H9 (cell line): ENCODE data around the gene PRSS1. TPM values are rescaled to one million over a fixed set of nuclear protein-coding genes. Genes with fewer than 3 reads are reported as not detected.

ENCODE experiments used
- DNase-seq: peaks from one replicate; pipeline ENCODE4 v3.0.0-alpha.2; 2017
- H2AFZ ChIP-seq: one replicate; pipeline ENCODE4 v1.6.1; 2013; ENCODE audit warnings: mild to moderate bottlenecking, low read length, control low read depth, moderate library complexity
- H2AK5ac ChIP-seq: 2 replicates; pipeline ENCODE4 v1.6.1; 2013; ENCODE audit warnings: low read length, control low read depth, mixed read lengths; ENCODE audit not compliant: insufficient read length
- H2BK120ac ChIP-seq: one replicate; pipeline ENCODE4 v1.6.1; 2013; ENCODE audit warnings: low read depth, mild to moderate bottlenecking, low read length, control low read depth, inconsistent platforms; ENCODE audit not compliant: poor library complexity, severe bottlenecking
- H2BK12ac ChIP-seq: 2 replicates; pipeline ENCODE4 v1.6.1; 2013; ENCODE audit warnings: low read length, control low read depth, mixed read lengths, low read depth; ENCODE audit not compliant: insufficient read length
- H2BK15ac ChIP-seq: 2 replicates; pipeline ENCODE4 v1.6.1; 2013; ENCODE audit warnings: low read depth, low read length, control low read depth
- H2BK20ac ChIP-seq: one replicate; pipeline ENCODE4 v1.6.1; 2013; ENCODE audit warnings: low read depth, mild to moderate bottlenecking, low read length, control low read depth, inconsistent platforms; ENCODE audit not compliant: poor library complexity, severe bottlenecking
- H2BK5ac ChIP-seq: 2 replicates; pipeline ENCODE4 v1.6.1; 2013; ENCODE audit warnings: low read length, control low read depth, mixed read lengths; ENCODE audit not compliant: insufficient read length
- H3K14ac ChIP-seq: 2 replicates; pipeline ENCODE4 v1.6.1; 2013; ENCODE audit warnings: low read length, control low read depth; ENCODE audit not compliant: insufficient read depth
- H3K18ac ChIP-seq: 2 replicates; pipeline ENCODE4 v1.6.1; 2013; ENCODE audit warnings: low read depth, mild to moderate bottlenecking, mixed read lengths, low read length, control low read depth; ENCODE audit not compliant: insufficient read length
- H3K23ac ChIP-seq: 2 replicates; pipeline ENCODE4 v1.6.1; 2013; ENCODE audit warnings: low read length, control low read depth, mixed read lengths, low read depth; ENCODE audit not compliant: insufficient read length
- H3K23me2 ChIP-seq: 2 replicates; pipeline ENCODE4 v1.6.1; 2013; ENCODE audit warnings: low read depth, mild to moderate bottlenecking, mixed read lengths, low read length, control low read depth; ENCODE audit not compliant: insufficient read length, poor library complexity, severe bottlenecking
- H3K27ac ChIP-seq: 2 replicates; pipeline ENCODE4 v1.5.1; 2013; ENCODE audit warnings: low read length, control low read depth, mixed read lengths, low read depth; ENCODE audit not compliant: insufficient read length
- H3K27me3 ChIP-seq: 2 replicates; pipeline ENCODE4 v1.6.1; 2013; ENCODE audit warnings: low read length, control low read depth, inconsistent platforms; ENCODE audit not compliant: insufficient read depth
- H3K4ac ChIP-seq: 2 replicates; pipeline ENCODE4 v1.6.1; 2013; ENCODE audit warnings: low read depth, mild to moderate bottlenecking, control low read depth, inconsistent platforms, low read length, moderate library complexity
- H3K4me1 ChIP-seq: 2 replicates; pipeline ENCODE4 v1.6.1; 2013; ENCODE audit warnings: low read length, control low read depth, inconsistent platforms; ENCODE audit not compliant: insufficient read depth
- H3K4me2 ChIP-seq: 2 replicates; pipeline ENCODE4 v1.6.1; 2013; ENCODE audit warnings: low read length, control low read depth, mixed read lengths; ENCODE audit not compliant: insufficient read length, insufficient read depth
- H3K56ac ChIP-seq: 2 replicates; pipeline ENCODE4 v1.6.1; 2013; ENCODE audit warnings: low read depth, mild to moderate bottlenecking, mixed read lengths, low read length, control low read depth; ENCODE audit not compliant: insufficient read length
- H3K79me1 ChIP-seq: 2 replicates; pipeline ENCODE4 v1.6.1; 2013; ENCODE audit warnings: low read depth, mild to moderate bottlenecking, moderate library complexity, low read length, control low read depth, inconsistent platforms; ENCODE audit not compliant: insufficient read depth, poor library complexity, severe bottlenecking
- H3K79me2 ChIP-seq: 2 replicates; pipeline ENCODE4 v1.6.1; 2013; ENCODE audit warnings: low read length, control low read depth, inconsistent platforms; ENCODE audit not compliant: insufficient read depth
- H3K9ac ChIP-seq: 2 replicates; pipeline ENCODE4 v1.6.1; 2013; ENCODE audit warnings: low read length, control low read depth, mixed read lengths; ENCODE audit not compliant: insufficient read length; ENCODE audit errors: extremely low read depth
- H3K9me3 ChIP-seq: one replicate; pipeline ENCODE4 v1.6.1; 2013; ENCODE audit warnings: low read depth, low read length, inconsistent platforms; ENCODE audit not compliant: control insufficient read depth
- H3T11ph ChIP-seq: one replicate; pipeline ENCODE4 v1.6.1; 2013; ENCODE audit warnings: mild to moderate bottlenecking, low read length, control low read depth, inconsistent platforms
- H4K20me1 ChIP-seq: one replicate; pipeline ENCODE4 v1.6.1; 2013; ENCODE audit not compliant: control insufficient read depth, insufficient read length, insufficient read depth
- H4K5ac ChIP-seq: 2 replicates; pipeline ENCODE4 v1.6.1; 2013; ENCODE audit warnings: low read depth, mild to moderate bottlenecking, mixed read lengths, low read length, control low read depth; ENCODE audit not compliant: insufficient read length
- H4K8ac ChIP-seq: replicated peaks from 2 replicates; pipeline ENCODE4 v1.6.1; 2013; ENCODE audit warnings: low read length, control low read depth, mixed read lengths, low read depth; ENCODE audit not compliant: insufficient read length
- H4K91ac ChIP-seq: 2 replicates; pipeline ENCODE4 v1.6.1; 2013; ENCODE audit warnings: low read depth, mild to moderate bottlenecking, moderate library complexity, mixed read lengths, low read length, control low read depth; ENCODE audit not compliant: insufficient read length
- H3K27ac Mint-ChIP-seq, 3 experiments: 2 replicates in 2 of 3; 3 replicates in 1 of 3; pipeline ENCODE4 v1.8.0; 2020 to 2021; ENCODE audit warnings: mixed read lengths in 3 of 3, mild to moderate bottlenecking in 1 of 3, moderate library complexity in 1 of 3
- H3K27me3 Mint-ChIP-seq: 2 replicates; pipeline ENCODE4 v1.8.0; 2021; ENCODE audit warnings: low read depth, mild to moderate bottlenecking, moderate library complexity, mixed read lengths
- H3K36me3 Mint-ChIP-seq, 3 experiments: 2 replicates in 2 of 3; 3 replicates in 1 of 3; pipeline ENCODE4 v1.8.0; 2020 to 2021; ENCODE audit warnings: low read depth in 3 of 3, mixed read lengths in 3 of 3; ENCODE audit not compliant: insufficient read depth in 1 of 3
- H3K4me1 Mint-ChIP-seq, 2 experiments: 2 replicates each; pipeline ENCODE4 v1.8.0; 2020; ENCODE audit warnings: mixed read lengths in 2 of 2
- H3K4me3 Mint-ChIP-seq, 2 experiments: 2 replicates in 1 of 2; 3 replicates in 1 of 2; pipeline ENCODE4 v1.8.0; 2020 to 2021; ENCODE audit warnings: mild to moderate bottlenecking in 2 of 2, mixed read lengths in 2 of 2, moderate library complexity in 1 of 2
- H3K9me3 Mint-ChIP-seq, 2 experiments: 2 replicates in 1 of 2; 3 replicates in 1 of 2; pipeline ENCODE4 v1.8.0; 2020; ENCODE audit warnings: mild to moderate bottlenecking in 2 of 2, mixed read lengths in 2 of 2, moderate library complexity in 1 of 2
- WGBS: extraction: QIAGEN DNeasy Blood & Tissue Kit; methylation state at CpG from one replicate; pipeline ENCODE4 v1.1.7; 2013; ENCODE audit warnings: missing lambda C conversion rate, low lambda C conversion rate, mixed read lengths; ENCODE audit not compliant: insufficient read length; ENCODE audit errors: extremely low coverage; 5-methylcytosine and 5-hydroxymethylcytosine counted together
- total RNA-seq: library from RNA; stranded (reverse); gene quantifications from 2 replicates; pipeline ENCODE4 v1.2.1, GENCODE V29; 2021
- TF ChIP-seq, protein P1 (sequence below): fragments of 200-600 bp; sonication (generic); conservative IDR thresholded peaks from 3 replicates; pipeline ENCODE4 v1.8.0; 2021; ENCODE audit warnings: antibody characterized with exemption, mild to moderate bottlenecking

The PRSS1 gene
- total RNA-seq, 1 experiment from 2014 or later: not detected

DNA sequence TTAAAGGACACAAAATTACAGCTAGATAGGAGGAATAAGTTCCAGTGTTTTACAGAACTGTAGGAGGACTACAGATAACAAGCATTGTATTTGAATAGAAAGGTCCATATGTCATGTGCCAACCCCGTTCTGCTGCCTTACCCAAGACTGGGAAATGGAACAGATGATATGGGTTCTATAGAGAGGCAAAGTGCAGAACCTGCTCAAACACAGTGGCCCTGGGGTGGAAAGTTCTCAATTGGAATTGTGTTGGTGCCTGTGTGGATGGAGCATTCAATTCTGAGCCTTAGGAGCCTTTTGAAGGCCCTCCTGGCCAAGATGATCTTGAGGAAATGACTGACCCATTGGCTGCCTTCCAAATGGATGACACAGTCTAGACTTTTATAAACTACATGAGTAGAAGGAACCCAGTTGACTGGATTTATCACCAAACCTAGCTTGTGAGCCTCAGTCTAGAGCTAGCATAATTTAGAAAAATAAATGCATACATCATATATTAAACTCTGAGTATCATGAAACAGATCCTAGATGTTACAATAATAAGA is 4.1 kb upstream of the PRSS1 start:
- TF ChIP-seq, protein P1, sequence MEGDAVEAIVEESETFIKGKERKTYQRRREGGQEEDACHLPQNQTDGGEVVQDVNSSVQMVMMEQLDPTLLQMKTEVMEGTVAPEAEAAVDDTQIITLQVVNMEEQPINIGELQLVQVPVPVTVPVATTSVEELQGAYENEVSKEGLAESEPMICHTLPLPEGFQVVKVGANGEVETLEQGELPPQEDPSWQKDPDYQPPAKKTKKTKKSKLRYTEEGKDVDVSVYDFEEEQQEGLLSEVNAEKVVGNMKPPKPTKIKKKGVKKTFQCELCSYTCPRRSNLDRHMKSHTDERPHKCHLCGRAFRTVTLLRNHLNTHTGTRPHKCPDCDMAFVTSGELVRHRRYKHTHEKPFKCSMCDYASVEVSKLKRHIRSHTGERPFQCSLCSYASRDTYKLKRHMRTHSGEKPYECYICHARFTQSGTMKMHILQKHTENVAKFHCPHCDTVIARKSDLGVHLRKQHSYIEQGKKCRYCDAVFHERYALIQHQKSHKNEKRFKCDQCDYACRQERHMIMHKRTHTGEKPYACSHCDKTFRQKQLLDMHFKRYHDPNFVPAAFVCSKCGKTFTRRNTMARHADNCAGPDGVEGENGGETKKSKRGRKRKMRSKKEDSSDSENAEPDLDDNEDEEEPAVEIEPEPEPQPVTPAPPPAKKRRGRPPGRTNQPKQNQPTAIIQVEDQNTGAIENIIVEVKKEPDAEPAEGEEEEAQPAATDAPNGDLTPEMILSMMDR: no peak
- no peak for DNase-seq
- H2AFZ ChIP-seq: no peak overlapping the region
- no peaks in the 10 kb centered on the region for H3K27me3 ChIP-seq
- no CpG with 5 or more reads among the region's 1 CpG for WGBS
- no peaks in the 10 kb centered on the region for H3K23me2 ChIP-seq
- no peak overlapping the region for H2AK5ac ChIP-seq
- H3K9me3 Mint-ChIP-seq: no peaks in the 10 kb centered on the region; a peak in 1 of 5 replicates
- H3K27me3 Mint-ChIP-seq: peaks cover 4% of the 10 kb centered on the region
- no peak overlapping the region for H3K4me3 Mint-ChIP-seq
- H2BK20ac ChIP-seq: no peak overlapping the region
- no peak overlapping the region for H3K9ac ChIP-seq
- no peak overlapping the region for H4K91ac ChIP-seq
- no peak overlapping the region for H2BK120ac ChIP-seq
- no peaks in the 10 kb centered on the region for H3K36me3 Mint-ChIP-seq
- no peak overlapping the region for H3K14ac ChIP-seq
- no peak overlapping the region for H2BK12ac ChIP-seq
- no peak overlapping the region for H3K4me2 ChIP-seq
- H3K79me2 ChIP-seq: no peaks in the 10 kb centered on the region
- no peak overlapping the region for H3K56ac ChIP-seq
- H3K18ac ChIP-seq: no peak overlapping the region
- no peak overlapping the region for H3K23ac ChIP-seq
- no peak overlapping the region for H2BK15ac ChIP-seq
- H3T11ph ChIP-seq: no peak overlapping the region
- H4K5ac ChIP-seq: no peak overlapping the region
- H3K79me1 ChIP-seq: no peaks in the 10 kb centered on the region
- no peak overlapping the region for H2BK5ac ChIP-seq
- no peak overlapping the region; a peak in 1 of 7 replicates for H3K27ac Mint-ChIP-seq
- no peaks in the 10 kb centered on the region for H3K4me1 Mint-ChIP-seq
- no peaks in the 10 kb centered on the region for H4K20me1 ChIP-seq
- no peak overlapping the region for H3K27ac ChIP-seq
- H3K9me3 ChIP-seq: no peaks in the 10 kb centered on the region
- H4K8ac ChIP-seq: no peak overlapping the region
- no peaks in the 10 kb centered on the region; the same call in 1 of the 2 replicates for H3K4me1 ChIP-seq
- H3K4ac ChIP-seq: no peak overlapping the region
